Pancreas (tissue), 10 donors: ENCODE results near the gene NEDD4. TPM values are rescaled to one million over a fixed set of nuclear protein-coding genes. Genes with fewer than 3 reads are reported as not detected.

ENCODE experiments used
- ATAC-seq, 4 donors: fragments of 200-7000 bp; cut with Tn5 transposase; one replicate each; pipeline versions ENCODE4 v1.8.0 to v1.9.1; 2020; ENCODE audit warnings: mild to moderate bottlenecking in 4 of 4, moderate library complexity in 4 of 4
- DNase-seq, 6 donors: peaks; one replicate each; pipeline ENCODE4 v3.0.0-alpha.2; 2020
- FAIRE-seq: peaks from 2 replicates; lab custom pipeline; 2012; peaks lifted over from hg19 to GRCh38; lab: Jason Lieb, UNC
- H3K27ac ChIP-seq, 4 donors: fragments of 200-600 bp; sonication (generic); 1 replicate in 3 of 4; 2 replicates in 1 of 4; pipeline versions ENCODE4 v1.5.0 to v1.8.0; 2020
- H3K27me3 ChIP-seq, 4 donors: fragments of 200-600 bp; one replicate each; pipeline ENCODE4 v1.8.0; 2021
- H3K36me3 ChIP-seq, 3 donors: fragments of 200-600 bp; sonication (generic) in 1 of 3; one replicate each; pipeline versions ENCODE4 v1.5.0 to v1.8.0; 2020 to 2021
- H3K4me1 ChIP-seq, 3 donors: fragments of 200-600 bp; one replicate each; pipeline ENCODE4 v1.8.0; 2021
- H3K4me3 ChIP-seq, 4 donors: fragments of 200-600 bp; sonication (generic) in 2 of 4; one replicate each; pipeline versions ENCODE4 v1.5.0 to v1.8.0; 2020 to 2021
- H3K9me3 ChIP-seq, 4 donors: fragments of 200-600 bp; one replicate each; pipeline ENCODE4 v1.8.0; 2021
- WGBS, 2 donors: extraction: QIAGEN DNeasy Blood & Tissue Kit; methylation state at CpG; one replicate each; pipeline ENCODE4 v1.1.7; 2013; 5-methylcytosine and 5-hydroxymethylcytosine counted together
- intact Hi-C, 3 donors: fragments of 100-400 bp; cut with DNase I; formaldehyde crosslinking; loops; one replicate each; pipeline versions ENCODE4 v1.11.1 to v1.14.2; 2022
- polyA plus RNA-seq, 2 donors: library from polyadenylated mRNA; stranded (reverse); fragments of 200-250 nt; gene quantifications; one replicate each; pipeline ENCODE4 v1.2.3, GENCODE V29; 2013
- total RNA-seq, 6 donors: library from RNA; stranded (reverse); fragmentation: NEBNext Ultra II Directional in 4 of 6; extraction: Animal tissue kit (Norgen Biotek cat#: 25700) in 4 of 6; gene quantifications; one replicate each; pipeline versions ENCODE4 v1.2.1 to v1.2.4, GENCODE V29; 2021 to 2023
- TF ChIP-seq, protein P1 (sequence below), 4 donors: fragments of 200-600 bp; sonication (generic) in 3 of 4; IDR thresholded peaks; one replicate each; pipeline versions ENCODE4 v1.5.0 to v1.8.0; 2021; ENCODE audit warnings: antibody characterized with exemption in 4 of 4
- donor health status: healthy with polysubstance abuse.
- donor health status: DM: no; HTN: no; CAD: no; lungs with moderate emphysema.
- donor health status: DM: no; HTN: no; CAD: no.
- donor health status: control.
- donor health status: control.
- donor health status: Bipolar disorder and iron deficiency.
- donor health status: DM: yes; HTN: yes; CAD: no.
- donor health status: DM: no; HTN: no; CAD: no.
- donor health status: DM: no; HTN: no; CAD: no.
- donor health status: DM: yes; HTN: yes; CAD: no.

The NEDD4 gene
- total and polyA plus RNA-seq, 8 donors, result 1.4 to 9.5 (median 4.6) TPM

- DNase-seq (no peak), FAIRE-seq (no peak), ATAC-seq (no peak)
- H3K36me3 ChIP-seq, result no peaks in the 10 kb centered on the region
- no peaks in the 10 kb centered on the region for H3K9me3 ChIP-seq
- intact Hi-C loops, result no loop called here
- WGBS, 2 donors, result 46 to 47% methylated on average over 12 of the region's 12 CpGs
- H3K4me3 ChIP-seq, result peak overlapping the region in 3 of 4 donors; percentile 82 to 98 (median 95)
- TF ChIP-seq, protein P1, sequence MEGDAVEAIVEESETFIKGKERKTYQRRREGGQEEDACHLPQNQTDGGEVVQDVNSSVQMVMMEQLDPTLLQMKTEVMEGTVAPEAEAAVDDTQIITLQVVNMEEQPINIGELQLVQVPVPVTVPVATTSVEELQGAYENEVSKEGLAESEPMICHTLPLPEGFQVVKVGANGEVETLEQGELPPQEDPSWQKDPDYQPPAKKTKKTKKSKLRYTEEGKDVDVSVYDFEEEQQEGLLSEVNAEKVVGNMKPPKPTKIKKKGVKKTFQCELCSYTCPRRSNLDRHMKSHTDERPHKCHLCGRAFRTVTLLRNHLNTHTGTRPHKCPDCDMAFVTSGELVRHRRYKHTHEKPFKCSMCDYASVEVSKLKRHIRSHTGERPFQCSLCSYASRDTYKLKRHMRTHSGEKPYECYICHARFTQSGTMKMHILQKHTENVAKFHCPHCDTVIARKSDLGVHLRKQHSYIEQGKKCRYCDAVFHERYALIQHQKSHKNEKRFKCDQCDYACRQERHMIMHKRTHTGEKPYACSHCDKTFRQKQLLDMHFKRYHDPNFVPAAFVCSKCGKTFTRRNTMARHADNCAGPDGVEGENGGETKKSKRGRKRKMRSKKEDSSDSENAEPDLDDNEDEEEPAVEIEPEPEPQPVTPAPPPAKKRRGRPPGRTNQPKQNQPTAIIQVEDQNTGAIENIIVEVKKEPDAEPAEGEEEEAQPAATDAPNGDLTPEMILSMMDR (IDR thresholded peaks at IDR 0.05), result no peak
- H3K27me3 ChIP-seq, result no peaks in the 10 kb centered on the region
- H3K27ac ChIP-seq, result peak overlapping the region in 2 of 4 donors; percentile 86 to 87
- peaks cover 0 to 12% (median 6%) of the 10 kb centered on the region in 3 donors for H3K4me1 ChIP-seq
Measured at GRCh38 chr15:55991802-55992768, 1.3 kb downstream of the NEDD4 start.

- DNase-seq (no peak), ATAC-seq (no peak), FAIRE-seq (no peak)
- no peaks in the 10 kb centered on the region for H3K36me3 ChIP-seq
- H3K9me3 ChIP-seq, result no peaks in the 10 kb centered on the region
- 91 to 94% methylated on average over 1 of the region's 1 CpG for WGBS, 2 donors
- H3K27ac ChIP-seq, result no peak overlapping the region
- TF ChIP-seq, protein P1 (IDR thresholded peaks at IDR 0.05), result no peak
- no peak overlapping the region for H3K4me3 ChIP-seq
- no peaks in the 10 kb centered on the region for H3K27me3 ChIP-seq
- intact Hi-C loops, result no loop called here
- H3K4me1 ChIP-seq, result peaks cover 0 to 12% (median 6%) of the 10 kb centered on the region in 3 donors
Measured at GRCh38 chr15:55990998-55991397, 2.4 kb downstream of the NEDD4 start.

DNA sequence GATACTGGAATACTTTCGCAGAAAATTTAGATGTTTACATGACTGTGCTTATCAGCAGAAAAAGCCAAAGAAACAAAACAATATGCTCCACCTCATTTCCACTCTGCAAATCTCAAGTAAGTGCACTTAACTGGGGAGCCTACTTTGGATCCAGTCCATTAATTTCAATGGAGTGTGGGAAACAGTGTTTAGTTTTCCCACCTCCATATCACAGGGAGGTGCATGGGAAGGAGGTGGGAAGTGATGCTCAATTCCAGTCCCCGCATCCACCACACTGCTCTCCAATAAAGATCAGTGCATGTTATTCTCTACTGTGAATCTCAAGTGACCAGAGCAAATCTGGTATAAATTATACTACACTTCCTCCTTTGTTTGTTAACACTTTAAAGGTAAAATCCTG is 2.9 kb downstream of the NEDD4 start:
- no peak for ATAC-seq
- Histone ChIP-seq H3K27me3 (no peaks in the 10 kb centered on the region), H3K4me3 (no peak overlapping the region), H3K27ac (no peak overlapping the region), H3K4me1 (peaks cover 0 to 12% (median 6%) of the 10 kb centered on the region in 3 donors), H3K36me3 (no peaks in the 10 kb centered on the region), H3K9me3 (no peaks in the 10 kb centered on the region)
- FAIRE-seq, result no peak
- TF ChIP-seq, protein P1 (IDR thresholded peaks at IDR 0.05), result no peak
- WGBS, 2 donors, result 82 to 84% methylated on average over 2 of the region's 2 CpGs
- intact Hi-C loops, result no loop called here
- DNase-seq, result no peak

DNA sequence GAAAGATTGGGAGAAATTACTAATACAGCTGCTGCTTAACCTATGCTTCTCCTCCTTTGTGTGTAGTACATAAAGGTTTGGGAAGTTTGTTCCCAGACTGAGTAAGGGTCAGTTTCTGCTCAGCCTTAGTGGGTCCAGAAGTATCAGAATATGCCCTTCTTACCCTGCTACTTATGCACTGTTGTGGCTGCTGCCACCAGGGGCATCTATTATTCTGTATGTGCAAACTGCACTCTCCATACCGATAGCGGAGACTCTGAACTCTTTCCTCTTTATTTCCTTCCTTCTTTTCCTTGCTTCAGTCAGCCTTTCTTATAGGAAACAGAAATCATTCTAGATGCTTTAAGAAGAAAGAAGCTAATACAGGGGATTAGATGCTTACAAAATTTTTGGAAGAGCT is 4.0 kb downstream of the NEDD4 start:
- Histone ChIP-seq H3K27ac (no peak overlapping the region), H3K36me3 (no peaks in the 10 kb centered on the region), H3K4me3 (no peak overlapping the region), H3K27me3 (no peaks in the 10 kb centered on the region), H3K4me1 (peaks cover 0 to 8% (median 6%) of the 10 kb centered on the region in 3 donors), H3K9me3 (no peaks in the 10 kb centered on the region)
- 88 to 93% methylated on average over 2 of the region's 2 CpGs for WGBS, 2 donors
- DNase-seq, result no peak
- TF ChIP-seq, protein P1 (IDR thresholded peaks at IDR 0.05), result no peak
- FAIRE-seq, result no peak
- intact Hi-C loops, result no loop called here
- no peak for ATAC-seq
